ENCODE measurements around the gene MAP1LC3A. TPM values are rescaled to one million over a fixed set of nuclear protein-coding genes. Genes with fewer than 3 reads are reported as not detected.

MAP1LC3A gene
- total RNA-seq, 6 experiments from 2014 or later, result 14.4 to 39.6 (median 26.3) TPM

GRCh38 chr20:34546751-34547181 is 11.8 kb upstream of the MAP1LC3A start:
- DNase-seq, result no peak
- Histone ChIP-seq H3K9me3 (no peaks in the 10 kb centered on the region), H3K36me3 (peaks cover 0 to under 1% (median 0%) of the 10 kb centered on the region in 4 donors), H3K4me1 (no peaks in the 10 kb centered on the region), H3K27ac (no peak overlapping the region), H3K4me3 (no peak overlapping the region), H3K27me3 (no peaks in the 10 kb centered on the region)
- WGBS (ENCODE audit: insufficient coverage, low coverage, low lambda C conversion rate, missing lambda C conversion rate), result 95% methylated on average over 11 of the region's 11 CpGs
- ATAC-seq, result no peak
- TF ChIP-seq POLR2A (IDR thresholded peaks at IDR 0.05) (no peak), CTCF (IDR thresholded peaks at IDR 0.05) (no peak)
- intact Hi-C loops (cut with DNase I), result loop anchor here in 1 of 2 donors (10.0 kb wide), 1 partner anchor 158 kb away; the partner anchor contains the start of gene TP53INP2

GRCh38 chr20:34547844-34548613 is 10.5 kb upstream of the MAP1LC3A start:
- DNase-seq, result no peak
- intact Hi-C loops (cut with DNase I), result loop anchor here in 1 of 2 donors (10.0 kb wide), 1 partner anchor 157 kb away; the partner anchor contains the start of gene TP53INP2

GRCh38 chr20:34549291-34549928 is 9.1 kb upstream of the MAP1LC3A start:
- peaks cover 0 to 13% (median 0%) of the 10 kb centered on the region in 4 donors for H3K4me1 ChIP-seq
- H3K27me3 ChIP-seq, result no peaks in the 10 kb centered on the region
- TF ChIP-seq CTCF (IDR thresholded peaks at IDR 0.05) (no peak), POLR2A (IDR thresholded peaks at IDR 0.05) (no peak)
- intact Hi-C loops (cut with DNase I), result loop anchor here in 1 of 2 donors (10.0 kb wide), 1 partner anchor 155 kb away; the partner anchor contains the start of gene TP53INP2
- no peak for ATAC-seq
- no peak overlapping the region for H3K4me3 ChIP-seq
- H3K36me3 ChIP-seq, result no peaks in the 10 kb centered on the region
- DNase-seq, result no peak
- 76% methylated on average over 16 of the region's 20 CpGs for WGBS (ENCODE audit: insufficient coverage, low coverage, low lambda C conversion rate, missing lambda C conversion rate)
- no peaks in the 10 kb centered on the region for H3K9me3 ChIP-seq
- H3K27ac ChIP-seq, result no peak overlapping the region

More at GRCh38 chr20:34547844-34548613, 10.5 kb upstream of the MAP1LC3A start:
- no peaks in the 10 kb centered on the region for H3K27me3 ChIP-seq
- TF ChIP-seq POLR2A (IDR thresholded peaks at IDR 0.05), result no peak
- TF ChIP-seq CTCF (IDR thresholded peaks at IDR 0.05), result no peak
- ATAC-seq, result peak in 1 of 4 donors; percentile 8
- H3K4me1 ChIP-seq, result peaks cover 0 to 5% (median 0%) of the 10 kb centered on the region in 4 donors
- no peaks in the 10 kb centered on the region for H3K36me3 ChIP-seq
- no peak overlapping the region for H3K4me3 ChIP-seq
- H3K27ac ChIP-seq, result no peak overlapping the region
- 87% methylated on average over 18 of the region's 22 CpGs for WGBS (ENCODE audit: insufficient coverage, low coverage, low lambda C conversion rate, missing lambda C conversion rate)
- H3K9me3 ChIP-seq, result no peaks in the 10 kb centered on the region

GRCh38 chr20:34549929-34550305 is 8.6 kb upstream of the MAP1LC3A start:
- ATAC-seq, result no peak
- no peak for DNase-seq
- no peak overlapping the region for H3K27ac ChIP-seq
- no peaks in the 10 kb centered on the region for H3K36me3 ChIP-seq
- TF ChIP-seq POLR2A (IDR thresholded peaks at IDR 0.05) (no peak), CTCF (IDR thresholded peaks at IDR 0.05) (no peak)
- 94% methylated on average over 3 of the region's 13 CpGs for WGBS (ENCODE audit: insufficient coverage, low coverage, low lambda C conversion rate, missing lambda C conversion rate)
- no peak overlapping the region for H3K4me3 ChIP-seq
- intact Hi-C loops (cut with DNase I), result loop anchor here in 1 of 2 donors (10.0 kb wide), 1 partner anchor 155 kb away; the partner anchor contains the start of gene TP53INP2
- no peaks in the 10 kb centered on the region for H3K27me3 ChIP-seq
- H3K4me1 ChIP-seq, result peaks cover 0 to 13% (median 0%) of the 10 kb centered on the region in 4 donors
- H3K9me3 ChIP-seq, result no peaks in the 10 kb centered on the region
